Peyer's patch (tissue), 4 donors: ENCODE measurements around the gene PIPOX.

ENCODE experiments used
- CTCF ChIP-seq, 6 experiments: fragments of 450-650 bp in 4 of 6; fragments of 200-600 bp in 2 of 6; sonication (generic) in 1 of 6; IDR thresholded peaks; one replicate each; pipeline ENCODE4 v1.5.1; 2017 to 2019; ENCODE audit warnings: antibody characterized with exemption in 6 of 6, mild to moderate bottlenecking in 3 of 6, moderate library complexity in 1 of 6
- POLR2A ChIP-seq, 2 donors: fragments of 450-650 bp; IDR thresholded peaks; one replicate each; pipeline ENCODE4 v1.5.1; 2017; ENCODE audit warnings: antibody characterized with exemption in 2 of 2, mild to moderate bottlenecking in 2 of 2, moderate library complexity in 2 of 2

- TF ChIP-seq CTCF (IDR thresholded peaks at IDR 0.05) (no peak), POLR2A (IDR thresholded peaks at IDR 0.05) (no peak)
Observed at GRCh38 chr17:29022074-29022473, 20.9 kb upstream of the PIPOX start.
